GM19438 (cell line): Measurements from ENCODE around the gene NPAS4.

Experiments
- ATAC-seq: cut with Tn5 transposase; IDR thresholded peaks from one replicate; pipeline ENCODE4 v1.9.1; 2021; ENCODE audit warnings: low read depth; ENCODE audit not compliant: unreplicated experiment

Gene NPAS4

DNA sequence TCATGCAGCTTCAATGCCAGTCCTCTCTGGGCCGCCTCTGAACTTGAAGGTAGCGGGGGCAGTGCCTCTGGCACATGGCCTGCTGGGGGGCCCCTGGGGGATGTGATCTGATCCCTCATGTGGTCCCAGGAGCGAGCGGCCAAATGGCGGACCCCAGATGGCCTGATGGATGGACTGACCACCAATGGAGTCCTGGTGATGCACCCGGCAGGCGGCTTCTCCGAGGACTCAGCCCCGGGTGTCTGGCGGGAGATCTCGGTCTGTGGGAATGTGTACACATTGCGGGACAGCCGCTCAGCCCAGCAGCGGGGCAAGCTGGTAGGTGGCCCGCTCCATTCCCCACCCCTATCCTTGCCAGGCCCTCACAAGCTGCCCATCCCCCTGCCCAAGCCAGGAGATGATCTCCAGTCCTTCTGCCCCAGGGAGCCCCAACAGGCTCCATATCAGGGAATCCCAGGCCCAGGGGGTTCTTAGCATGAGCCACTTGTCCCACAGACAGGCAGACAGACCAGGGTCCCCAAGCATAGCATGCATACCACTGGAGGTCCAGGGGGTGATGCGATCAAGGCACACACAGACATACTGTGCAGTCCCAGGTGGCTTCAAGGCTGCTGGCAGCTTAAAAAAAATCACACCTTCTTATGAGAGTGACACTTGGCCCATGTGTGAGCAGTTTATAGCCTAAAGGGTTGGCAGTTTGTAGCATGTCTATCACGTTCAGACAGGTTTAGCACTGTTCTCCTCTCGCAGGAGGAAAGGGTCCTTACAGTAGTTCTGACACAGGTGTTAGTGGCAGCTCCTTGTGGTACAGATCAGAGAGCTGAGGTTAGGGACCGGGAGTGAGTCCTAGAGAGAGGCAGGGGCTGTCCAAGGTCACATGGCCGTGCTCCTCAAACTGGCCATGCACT, 53.0 kb downstream of the NPAS4 start:
- no peak for ATAC-seq

DNA sequence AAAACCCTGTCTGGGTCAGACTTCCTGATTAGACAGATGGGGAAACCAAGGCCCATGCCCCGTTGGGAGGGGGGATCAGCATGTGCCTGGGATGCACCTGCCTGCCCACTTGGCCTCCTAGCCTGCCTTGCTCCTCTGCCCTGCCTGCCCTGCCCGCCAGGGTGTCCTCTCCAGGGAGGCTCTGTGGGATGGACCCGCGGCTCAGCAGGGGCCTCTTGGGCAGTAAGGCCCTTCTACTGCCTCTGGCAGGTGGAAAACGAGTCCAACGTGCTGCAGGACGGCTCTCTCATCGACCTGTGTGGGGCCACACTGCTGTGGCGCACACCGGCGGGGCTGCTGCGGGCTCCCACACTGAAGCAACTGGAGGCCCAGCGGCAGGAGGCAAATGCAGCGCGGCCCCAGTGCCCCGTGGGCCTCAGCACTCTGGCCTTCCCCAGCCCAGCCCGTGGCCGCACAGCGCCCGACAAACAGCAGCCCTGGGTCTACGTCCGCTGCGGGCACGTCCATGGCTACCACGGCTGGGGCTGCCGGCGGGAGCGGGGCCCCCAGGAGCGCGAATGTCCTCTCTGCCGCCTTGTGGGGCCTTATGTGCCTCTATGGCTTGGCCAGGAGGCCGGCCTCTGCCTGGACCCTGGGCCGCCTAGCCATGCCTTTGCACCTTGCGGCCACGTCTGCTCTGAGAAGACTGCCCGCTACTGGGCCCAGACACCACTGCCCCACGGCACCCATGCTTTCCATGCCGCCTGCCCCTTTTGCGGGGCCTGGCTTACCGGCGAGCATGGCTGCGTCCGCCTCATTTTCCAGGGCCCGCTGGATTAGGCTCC, 54.7 kb downstream of the NPAS4 start:
- ATAC-seq, result no peak
